NCI-H2227 (cell line): Measurements from ENCODE around the gene TCFL5.

ENCODE experiments used
- DNase-seq: peaks from one replicate; lab custom pipeline; 2025; ENCODE audit not compliant: unreplicated experiment; lab: John Stamatoyannopoulos, UW

Gene TCFL5

DNA sequence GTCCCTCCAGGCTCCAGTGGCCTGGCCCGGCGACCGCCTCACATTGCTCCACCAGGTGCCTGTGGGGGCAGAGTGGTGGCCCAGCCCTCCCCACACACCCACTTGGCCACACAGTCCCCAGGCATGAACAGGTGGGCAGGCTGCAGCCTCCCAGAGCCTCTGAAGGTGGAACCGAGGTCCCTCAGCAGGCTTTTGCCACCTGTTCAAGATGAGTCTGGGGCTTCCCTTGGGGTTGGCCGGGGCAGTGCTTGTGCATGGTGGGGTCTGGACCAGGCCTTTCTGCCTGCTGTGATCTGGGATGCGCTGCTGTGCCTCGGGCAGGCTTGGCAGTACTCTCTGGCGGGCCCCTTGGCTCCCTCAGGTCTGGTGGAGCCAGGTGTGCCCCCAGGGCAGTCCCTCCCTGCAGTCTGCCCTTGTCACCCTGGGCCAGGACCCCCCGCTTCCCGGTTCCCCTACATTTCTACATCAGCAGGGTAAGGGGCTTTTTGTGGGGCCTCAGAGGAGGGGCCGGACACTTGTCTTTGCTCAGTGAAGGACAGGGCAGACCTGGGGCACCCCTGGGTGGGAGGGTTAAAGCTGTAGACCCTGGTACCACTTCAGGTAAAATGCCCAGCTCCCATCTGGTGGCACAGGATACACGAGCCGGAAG lies 47.4 kb downstream of the TCFL5 start:
- DNase-seq, result no peak

DNA sequence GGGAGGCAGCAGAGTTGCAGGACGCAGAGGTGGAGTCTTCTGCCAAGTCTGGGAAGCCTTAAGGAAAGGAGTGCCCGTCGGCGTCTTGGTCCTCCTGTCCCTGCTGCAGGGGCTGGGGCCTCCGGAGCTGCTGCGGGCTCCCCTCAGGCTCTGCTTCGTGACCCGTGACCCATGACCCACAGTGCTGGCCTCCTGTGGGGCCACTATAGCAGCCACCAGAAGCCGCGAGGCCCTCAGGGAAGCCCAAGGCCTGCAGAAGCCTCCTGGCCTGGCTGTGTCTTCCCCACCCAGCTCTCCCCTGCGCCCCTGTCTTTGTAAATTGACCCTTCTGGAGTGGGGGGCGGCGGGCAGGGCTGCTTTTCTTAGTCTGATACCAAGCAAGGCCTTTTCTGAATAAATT lies 48.0 kb downstream of the TCFL5 start:
- DNase-seq, result no peak

DNA sequence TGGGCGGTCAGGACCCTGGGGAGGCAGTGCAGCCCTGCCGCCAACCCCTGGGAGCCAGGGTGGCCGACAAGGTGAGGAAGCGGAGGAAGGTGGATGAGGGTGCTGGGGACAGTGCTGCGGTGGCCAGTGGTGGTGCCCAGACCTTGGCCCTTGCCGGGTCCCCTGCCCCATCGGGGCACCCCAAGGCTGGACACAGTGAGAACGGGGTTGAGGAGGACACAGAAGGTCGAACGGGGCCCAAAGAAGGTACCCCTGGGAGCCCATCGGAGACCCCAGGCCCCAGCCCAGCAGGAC lies 48.8 kb downstream of the TCFL5 start:
- DNase-seq, result no peak

DNA sequence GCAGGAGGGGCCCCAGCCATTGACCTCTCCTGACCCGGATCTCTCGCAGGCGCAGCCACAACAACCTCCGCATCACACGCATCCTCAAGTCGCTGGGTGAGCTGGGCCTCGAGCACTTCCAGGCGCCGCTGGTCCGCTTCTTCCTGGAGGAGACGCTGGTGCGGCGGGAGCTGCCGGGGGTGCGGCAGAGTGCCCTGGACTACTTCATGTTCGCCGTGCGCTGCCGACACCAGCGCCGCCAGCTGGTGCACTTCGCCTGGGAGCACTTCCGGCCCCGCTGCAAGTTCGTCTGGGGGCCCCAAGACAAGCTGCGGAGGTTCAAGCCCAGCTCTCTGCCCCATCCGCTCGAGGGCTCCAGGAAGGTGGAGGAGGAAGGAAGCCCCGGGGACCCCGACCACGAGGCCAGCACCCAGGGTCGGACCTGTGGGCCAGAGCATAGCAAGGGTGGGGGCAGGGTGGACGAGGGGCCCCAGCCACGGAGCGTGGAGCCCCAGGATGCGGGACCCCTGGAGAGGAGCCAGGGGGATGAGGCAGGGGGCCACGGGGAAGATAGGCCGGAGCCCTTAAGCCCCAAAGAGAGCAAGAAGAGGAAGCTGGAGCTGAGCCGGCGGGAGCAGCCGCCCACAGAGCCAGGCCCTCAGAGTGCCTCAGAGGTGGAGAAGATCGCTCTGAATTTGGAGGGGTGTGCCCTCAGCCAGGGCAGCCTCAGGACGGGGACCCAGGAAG lies 49.3 kb downstream of the TCFL5 start:
- DNase-seq, result no peak

DNA sequence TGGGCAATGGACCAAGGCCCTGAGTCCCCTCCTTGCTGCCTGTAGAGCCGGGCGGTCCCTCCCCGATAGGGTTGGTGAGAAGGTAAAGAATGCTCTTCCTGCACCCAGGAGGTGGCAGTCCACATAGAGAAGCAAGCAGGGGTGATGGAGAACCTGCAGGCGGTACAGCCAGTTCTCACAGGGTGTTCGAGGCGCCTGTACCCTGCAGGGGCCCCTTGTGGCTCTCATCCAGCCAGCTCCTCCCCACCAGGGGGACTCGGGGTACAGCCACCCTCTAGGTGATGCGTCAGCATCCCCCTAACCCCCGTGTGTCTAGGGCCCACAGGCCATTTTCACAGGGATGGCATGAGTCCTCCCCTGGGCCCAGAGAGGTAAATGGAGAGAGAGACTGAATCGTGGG lies 49.9 kb downstream of the TCFL5 start:
- no peak for DNase-seq

DNA sequence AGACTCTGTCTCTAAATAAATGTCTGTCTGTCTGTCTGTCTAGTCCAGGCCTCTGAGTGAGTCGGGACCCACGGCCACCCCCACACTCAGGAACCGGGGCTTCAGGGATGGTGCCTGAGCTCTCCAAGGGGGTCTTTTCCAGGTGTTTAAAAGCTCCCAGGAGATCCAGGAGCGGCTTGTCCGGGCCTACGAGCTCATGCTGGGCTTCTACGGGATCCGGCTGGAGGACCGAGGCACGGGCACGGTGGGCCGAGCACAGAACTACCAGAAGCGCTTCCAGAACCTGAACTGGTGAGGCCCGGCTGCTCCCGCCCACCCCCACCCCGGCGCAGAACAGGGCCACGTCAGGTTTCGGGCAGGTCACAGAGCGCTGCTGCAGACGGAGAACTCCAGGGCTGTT lies 50.3 kb downstream of the TCFL5 start:
- no peak for DNase-seq

DNA sequence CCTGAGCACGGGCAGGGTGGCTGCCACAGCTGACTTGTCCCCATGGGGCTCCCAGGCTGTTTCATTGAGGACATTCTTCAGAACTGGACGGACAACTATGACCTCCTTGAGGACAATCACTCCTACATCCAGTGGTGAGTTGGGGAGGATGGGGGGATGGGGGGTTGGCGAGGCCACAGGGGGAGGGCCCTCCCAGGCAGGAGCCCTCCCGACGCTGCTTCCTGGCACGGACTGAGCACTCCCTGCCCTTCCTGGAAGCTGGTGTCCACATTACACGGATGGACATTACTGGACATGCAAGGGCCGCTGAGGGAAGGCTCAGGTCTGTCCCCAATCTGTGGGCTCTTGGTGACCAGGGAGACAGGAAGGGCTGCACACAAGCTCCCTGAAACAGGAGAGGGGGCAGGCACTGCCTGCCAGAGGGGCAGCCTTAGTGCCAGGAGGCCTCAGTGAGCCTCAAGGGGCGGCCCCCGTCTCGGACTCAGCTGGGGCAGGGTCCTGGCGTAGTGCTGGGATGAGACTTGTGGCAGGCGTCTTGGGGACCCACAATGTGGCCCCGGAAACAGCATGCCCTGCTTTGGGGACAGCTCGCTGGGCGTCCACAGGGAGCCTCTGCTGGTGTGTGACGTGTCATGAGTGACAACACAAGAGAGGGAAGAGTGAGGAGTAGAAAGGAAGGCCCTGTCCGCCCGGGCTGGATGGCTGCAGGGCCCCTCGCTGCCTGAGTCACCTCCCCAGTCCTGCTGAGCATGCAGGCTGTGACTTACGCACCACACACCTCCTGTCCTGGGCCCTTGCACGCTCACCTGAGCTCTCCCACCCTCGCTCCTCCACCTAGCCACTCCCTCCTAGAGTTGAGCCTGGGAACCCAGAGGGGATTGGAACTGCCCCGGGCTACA lies 51.8 kb downstream of the TCFL5 start:
- DNase-seq, result no peak

DNA sequence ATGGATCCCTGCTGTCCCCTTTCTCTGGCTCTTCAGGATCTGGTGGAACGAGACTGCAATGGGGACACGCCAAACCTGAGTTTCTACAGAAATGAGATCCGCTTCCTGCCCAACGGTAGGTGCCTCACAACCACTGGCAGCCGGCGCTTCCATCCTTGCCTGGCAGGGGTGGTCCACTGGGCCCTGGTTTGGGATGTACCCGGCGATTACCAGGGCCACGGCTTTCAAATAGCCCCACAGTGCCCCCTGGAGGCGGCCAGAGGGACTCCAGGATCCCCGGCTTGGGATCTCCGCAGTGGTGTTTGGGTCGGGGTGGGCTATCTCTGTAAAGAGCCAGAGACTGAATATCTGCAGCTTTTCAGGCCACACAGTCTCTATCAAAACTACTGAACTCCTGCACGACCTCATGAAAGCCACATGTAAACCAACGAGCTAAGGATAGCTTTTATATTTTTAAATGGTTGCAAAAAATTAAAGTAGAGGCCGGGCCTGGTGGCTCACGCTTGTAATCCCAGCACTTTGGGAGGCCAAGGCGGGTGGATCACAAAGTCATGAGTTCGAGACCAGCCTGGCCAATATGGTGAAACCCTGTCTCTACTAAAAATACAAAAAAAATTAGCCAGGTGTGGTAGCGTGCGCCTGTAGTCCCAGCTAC lies 53.3 kb downstream of the TCFL5 start:
- peak; percentile 82 for DNase-seq

DNA sequence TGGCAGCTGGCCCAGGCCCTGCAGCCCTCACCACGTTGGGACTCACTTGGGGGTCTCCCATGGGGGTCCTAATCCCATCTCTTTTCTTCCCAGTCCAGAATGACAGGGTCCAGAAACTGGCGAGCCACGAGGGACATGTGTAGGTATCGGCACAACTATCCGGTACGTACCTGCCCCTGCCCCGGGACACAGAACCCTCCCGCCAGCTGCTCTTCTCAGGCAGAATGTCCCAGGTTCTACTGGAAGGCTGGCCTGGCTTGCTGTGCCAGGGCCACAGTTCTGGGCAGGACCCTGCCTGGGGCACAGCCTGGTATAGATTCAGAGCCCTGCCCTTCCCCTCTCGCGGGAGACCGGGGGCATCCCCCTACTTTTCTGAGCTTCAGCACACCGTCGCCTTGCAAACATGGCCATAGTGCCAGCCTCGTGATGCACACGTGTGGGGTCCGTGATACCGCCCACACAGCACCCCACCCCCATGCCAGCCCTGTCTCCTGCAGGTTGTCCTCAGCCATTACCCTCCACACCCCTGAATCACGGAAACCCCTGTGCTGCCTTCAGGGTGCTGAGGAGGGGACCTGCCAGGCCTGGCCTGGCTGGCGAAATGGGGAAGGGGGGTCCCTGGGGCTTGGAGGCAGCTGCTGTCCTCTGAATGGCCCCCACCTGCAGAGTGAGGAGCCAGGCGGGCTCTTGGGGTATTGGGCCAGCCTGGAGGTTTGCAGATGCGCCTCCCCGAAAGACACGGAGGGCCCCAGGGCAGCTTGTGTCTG lies 54.0 kb downstream of the TCFL5 start:
- DNase-seq, result no peak

DNA sequence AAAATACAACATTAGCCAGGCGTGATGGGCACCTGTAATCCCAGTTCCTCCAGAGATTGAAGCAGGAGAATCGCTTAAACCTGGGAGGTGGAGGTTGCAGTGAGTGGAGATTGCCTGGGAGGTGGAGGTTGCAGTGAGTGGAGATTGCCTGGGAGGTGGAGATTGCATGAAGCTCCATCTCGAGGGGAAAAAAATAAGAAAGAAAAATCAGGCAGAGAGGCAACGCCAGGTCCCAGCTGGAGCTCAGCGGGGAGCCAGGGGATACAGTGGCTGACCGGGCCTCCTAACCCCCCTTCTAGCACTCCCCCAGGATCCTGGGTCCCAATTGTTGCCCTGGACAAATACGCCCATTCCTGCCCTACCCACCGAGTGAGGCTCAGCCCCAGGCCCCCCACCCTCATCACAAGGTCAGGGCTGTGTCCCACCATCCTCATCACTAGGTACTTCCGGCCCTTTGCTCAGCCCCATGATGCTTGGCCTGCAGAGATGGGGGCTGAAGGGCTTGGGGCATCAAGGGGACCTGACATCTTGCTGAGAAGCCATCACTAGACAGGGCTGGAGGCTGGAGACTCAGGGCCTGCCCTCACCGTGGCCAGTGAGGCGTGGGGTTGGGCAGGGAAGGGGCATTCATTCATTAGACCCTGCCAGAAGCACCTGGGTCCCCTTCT lies 55.1 kb downstream of the TCFL5 start:
- no peak for DNase-seq

DNA sequence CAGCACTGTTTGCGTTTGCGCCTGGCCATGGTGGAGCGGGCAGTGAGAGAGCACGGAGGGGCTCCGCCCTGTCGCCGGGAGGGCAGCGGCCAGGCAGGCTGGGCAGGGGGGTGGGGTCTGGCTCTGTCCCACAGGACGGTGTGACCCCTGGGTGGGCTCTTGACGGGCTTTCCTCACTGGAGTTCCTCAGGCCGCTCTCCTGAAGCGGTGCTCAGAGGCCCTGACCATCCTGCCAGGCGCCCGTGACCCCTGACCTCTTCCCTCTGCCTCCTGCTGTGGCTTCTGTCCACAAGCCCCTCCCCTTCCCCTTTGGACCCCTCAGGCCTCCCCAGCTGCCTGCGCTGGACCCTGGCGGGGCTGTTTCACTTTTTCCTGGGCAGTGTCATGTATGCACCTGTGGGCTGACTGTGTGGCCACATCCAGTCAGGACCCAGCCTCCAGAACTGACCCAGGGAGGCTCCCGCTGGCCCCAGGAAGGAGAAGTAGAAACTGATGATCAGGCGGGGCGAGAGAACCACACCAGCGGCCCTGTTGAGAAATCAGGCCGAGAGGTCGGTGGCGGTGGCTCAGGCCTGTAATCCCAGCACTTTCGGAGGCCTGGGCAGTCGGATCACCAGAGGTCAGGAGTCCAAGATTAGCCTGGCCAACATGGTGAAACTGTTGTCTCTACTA lies 55.8 kb downstream of the TCFL5 start:
- no peak for DNase-seq

DNA sequence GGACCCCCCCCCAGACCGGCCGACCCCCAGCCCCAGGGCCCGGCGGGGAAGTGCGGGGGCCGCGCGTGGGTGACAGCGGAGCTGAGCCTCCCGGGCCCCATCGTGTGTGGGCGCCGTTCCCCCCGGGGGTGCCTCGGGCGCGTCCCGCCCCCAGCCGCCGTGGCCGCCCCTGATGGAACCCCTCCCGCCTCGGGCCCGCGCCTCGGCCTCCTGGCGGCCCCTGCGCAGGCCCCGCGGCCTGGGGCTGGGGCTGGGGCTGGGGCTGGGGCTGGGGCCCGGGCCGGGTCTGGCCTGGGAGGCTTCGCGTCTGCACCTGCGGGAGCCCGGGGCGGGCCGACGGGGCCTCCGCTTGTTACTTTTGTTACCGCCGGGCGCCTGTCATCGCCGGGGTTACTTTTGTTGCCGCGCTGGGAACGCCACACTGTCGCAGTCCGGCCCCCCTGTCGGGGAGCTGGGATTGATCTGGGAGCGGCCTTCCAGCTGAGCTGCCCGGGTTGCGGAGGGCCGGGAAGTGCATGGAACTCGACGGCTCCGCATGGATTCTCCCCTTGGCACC lies 56.4 kb downstream of the TCFL5 start:
- DNase-seq, result no peak

DNA sequence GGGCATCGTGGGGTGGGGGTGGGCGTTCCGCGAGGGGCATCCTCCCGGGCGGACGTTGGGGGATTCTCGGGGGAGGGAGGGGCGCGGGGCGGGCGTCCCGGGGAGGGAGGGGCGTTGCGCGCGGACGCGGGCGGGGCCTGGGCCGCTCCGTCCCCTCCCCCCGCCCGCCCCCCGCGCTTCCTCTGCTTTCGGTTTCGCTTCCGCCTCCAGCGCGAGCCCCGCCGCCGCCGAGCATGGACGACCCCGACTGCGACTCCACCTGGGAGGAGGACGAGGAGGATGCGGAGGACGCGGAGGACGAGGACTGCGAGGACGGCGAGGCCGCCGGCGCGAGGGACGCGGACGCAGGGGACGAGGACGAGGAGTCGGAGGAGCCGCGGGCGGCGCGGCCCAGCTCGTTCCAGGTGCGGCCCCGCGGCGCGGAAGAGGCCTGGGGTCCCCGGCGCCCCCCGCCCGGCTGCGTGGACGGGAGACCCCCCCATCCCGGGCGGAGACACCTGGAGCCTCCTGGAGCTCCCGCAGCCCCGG lies 56.9 kb downstream of the TCFL5 start, which contains the start of gene OGFR:
OGFR (plus strand) TSS at position 209 of the 528 bp plus-strand sequence; CDS start at position 234, 25 bp downstream.
- peak; percentile 77 for DNase-seq

DNA sequence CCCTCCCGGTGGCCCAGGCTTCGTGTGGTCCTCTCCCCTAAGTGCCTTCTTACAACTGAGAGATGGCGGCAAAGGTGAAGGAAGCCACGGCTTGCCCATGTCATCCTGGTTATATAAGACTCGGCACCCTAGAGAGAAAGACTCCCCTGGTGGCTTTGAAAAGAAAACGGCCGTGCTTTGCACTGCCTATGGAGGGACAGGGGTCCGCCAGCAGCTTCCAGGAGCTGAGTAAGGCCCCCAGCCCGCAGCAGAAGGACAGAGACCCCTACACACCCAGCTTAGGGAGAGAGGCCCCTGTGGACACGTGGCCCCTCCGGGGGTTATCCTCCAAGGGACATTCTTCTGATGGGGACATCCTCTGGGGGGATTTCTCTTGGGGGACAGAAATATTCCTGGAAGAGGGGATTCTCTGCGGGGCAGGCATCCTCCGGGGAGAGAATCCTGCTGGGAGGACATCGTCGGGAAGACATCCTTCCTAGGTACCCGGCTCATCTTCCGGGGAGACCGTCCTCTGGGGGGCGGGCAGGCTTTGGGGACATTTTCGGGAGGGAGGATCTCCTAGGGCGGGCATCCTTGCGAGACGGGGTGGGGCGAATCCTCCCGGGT lies 57.5 kb downstream of the TCFL5 start:
- peak; percentile 68 for DNase-seq

DNA sequence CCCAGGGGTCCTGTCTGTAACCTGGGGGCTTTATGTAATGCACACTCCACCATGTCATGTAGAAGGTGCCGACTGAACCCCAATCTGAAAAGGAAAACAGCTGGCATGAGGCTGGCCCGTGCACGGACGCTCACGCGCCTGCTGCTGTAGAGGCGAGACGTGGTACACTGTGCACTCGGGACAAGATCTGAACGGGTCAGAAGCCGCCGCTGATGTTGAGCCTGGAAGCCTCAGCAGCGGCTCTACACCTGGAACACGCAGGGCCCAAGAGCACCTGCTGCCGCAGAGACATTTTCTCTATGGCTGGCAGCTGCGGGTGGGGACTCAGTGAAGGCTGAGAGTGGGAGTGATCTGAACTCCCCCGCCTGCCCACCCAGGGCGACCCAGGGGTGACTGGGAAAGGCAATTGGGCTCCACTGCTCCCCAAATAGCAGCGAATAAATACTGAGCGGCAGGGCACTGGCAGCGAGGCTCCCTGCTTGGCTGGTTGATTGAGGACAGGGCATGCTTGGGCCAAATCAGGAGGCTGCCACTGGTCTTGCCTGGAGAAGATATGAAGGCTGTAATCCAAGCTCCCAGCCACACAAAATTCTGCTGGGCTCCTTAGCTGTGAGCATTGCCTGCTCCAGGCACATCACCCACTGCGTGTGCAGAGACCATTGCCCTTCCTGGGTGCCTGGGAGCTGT lies 59.5 kb downstream of the TCFL5 start:
- DNase-seq, result no peak

DNA sequence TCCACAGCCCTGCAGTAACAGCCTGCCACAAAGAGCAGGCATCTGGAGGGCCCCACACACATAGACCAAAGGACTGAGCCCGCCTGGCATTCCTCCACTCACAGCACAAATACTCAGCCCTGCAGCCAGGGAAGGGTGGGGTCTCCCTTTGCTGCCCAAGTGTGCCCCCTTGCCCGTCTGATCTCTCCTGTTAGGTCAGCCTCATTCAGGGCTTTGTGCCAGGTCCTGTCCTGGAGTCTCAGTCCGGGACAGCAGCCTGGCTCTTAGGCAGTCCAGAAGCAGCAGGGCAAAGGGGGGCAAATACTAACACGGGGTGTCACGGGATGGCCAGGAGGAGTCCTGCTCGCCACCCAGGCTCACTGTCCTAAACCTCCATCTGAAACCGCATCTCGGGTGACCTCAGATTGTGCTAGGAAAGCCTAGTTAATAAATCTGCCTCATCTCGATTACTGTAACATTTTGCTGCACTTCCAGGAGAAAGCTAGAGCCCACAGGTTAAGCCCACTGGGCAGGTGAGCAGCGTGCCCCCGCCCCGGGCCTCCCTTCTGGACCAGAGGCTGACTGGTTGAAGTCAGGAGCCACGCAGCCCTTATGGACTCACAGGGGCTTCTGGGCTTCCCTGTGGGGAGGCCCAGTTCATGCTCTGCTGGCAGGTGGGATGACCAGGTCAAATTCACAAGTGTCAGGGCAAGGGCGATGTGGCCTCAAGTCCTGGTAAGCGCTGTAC lies 60.2 kb downstream of the TCFL5 start:
- DNase-seq, result no peak
